Activated T-cell treated with anti-CD3 and anti-CD28 coated beads, Interleukin-2, amount 50 U/mL, for 72 hours (primary cell): ENCODE results near the gene CCDC74A. TPM values are rescaled to one million over a fixed set of nuclear protein-coding genes. Genes with fewer than 3 reads are reported as not detected.
"Not testable (repeated sequence)": the region's sequence is repeated elsewhere in the genome, so short reads cannot be mapped to it uniquely, and the experiment has no call there.

Experiments
- ATAC-seq, 2 donors: fragments of 150-1000 bp; cut with Tn5 transposase; replicated peaks in 1 of 2; 2 replicates each; pipeline ENCODE4 v1.10.0; 2021; ENCODE audit warnings: moderate library complexity in 2 of 2, mild to moderate bottlenecking in 1 of 2
- DNase-seq, 2 donors: peaks; one replicate each; pipeline ENCODE4 v3.0.0; 2021 to 2022; ENCODE audit warnings: mixed read lengths in 1 of 2
- H3K27ac Mint-ChIP-seq: one replicate; pipeline ENCODE4 v1.8.0; 2022; ENCODE audit warnings: mild to moderate bottlenecking, moderate library complexity, mixed read lengths
- H3K27me3 Mint-ChIP-seq: one replicate; pipeline ENCODE4 v1.8.0; 2022; ENCODE audit warnings: low read depth, mixed read lengths
- H3K36me3 Mint-ChIP-seq, 2 donors: one replicate each; pipeline ENCODE4 v1.8.0; 2022; ENCODE audit warnings: mixed read lengths in 2 of 2, mild to moderate bottlenecking in 1 of 2; ENCODE audit not compliant: insufficient read depth in 2 of 2
- H3K4me1 Mint-ChIP-seq: one replicate; pipeline ENCODE4 v1.8.0; 2022; ENCODE audit warnings: low read depth, mixed read lengths
- H3K4me3 Mint-ChIP-seq, 2 donors: one replicate each; pipeline ENCODE4 v1.8.0; 2022; ENCODE audit warnings: mild to moderate bottlenecking in 2 of 2, mixed read lengths in 2 of 2, moderate library complexity in 2 of 2
- H3K9me3 Mint-ChIP-seq, 2 donors: one replicate each; pipeline ENCODE4 v1.8.0; 2022; ENCODE audit warnings: mixed read lengths in 2 of 2
- total RNA-seq, 2 donors: library from RNA; stranded (reverse); gene quantifications; one replicate each; pipeline ENCODE4 v1.2.3, GENCODE V29; 2022

Gene CCDC74A
- total RNA-seq, result 1 to 10 TPM; 2.1 to 4.3 TPM

GRCh38 chr2:131527131-131528001, at the start of gene CCDC74A:
Gene CCDC74A (plus strand): TSS chr2:131527888. CDS start chr2:131527971, 83 bp downstream.
- H3K4me1 Mint-ChIP-seq, result peaks cover 19% of the 10 kb centered on the region
- peak within 1 kb of the TSS; percentile 76 for H3K27ac Mint-ChIP-seq
- not testable (repeated sequence) for H3K36me3 Mint-ChIP-seq, H3K27me3 Mint-ChIP-seq, H3K9me3 Mint-ChIP-seq
- ATAC-seq (peak; percentile 91), DNase-seq (peak; percentile 86)
- peak within 1 kb of the TSS; percentile 91 for H3K4me3 Mint-ChIP-seq

GRCh38 chr2:131478074-131478849, 49.4 kb upstream of the CCDC74A start:
- H3K27me3 Mint-ChIP-seq, H3K4me3 Mint-ChIP-seq, H3K9me3 Mint-ChIP-seq, ATAC-seq, H3K27ac Mint-ChIP-seq, DNase-seq, H3K4me1 Mint-ChIP-seq, H3K36me3 Mint-ChIP-seq: not testable (repeated sequence)

GRCh38 chr2:131478850-131479461, 48.7 kb upstream of the CCDC74A start:
- not testable (repeated sequence) for H3K9me3 Mint-ChIP-seq, DNase-seq, H3K27ac Mint-ChIP-seq, H3K27me3 Mint-ChIP-seq, H3K36me3 Mint-ChIP-seq, ATAC-seq, H3K4me1 Mint-ChIP-seq, H3K4me3 Mint-ChIP-seq

DNA sequence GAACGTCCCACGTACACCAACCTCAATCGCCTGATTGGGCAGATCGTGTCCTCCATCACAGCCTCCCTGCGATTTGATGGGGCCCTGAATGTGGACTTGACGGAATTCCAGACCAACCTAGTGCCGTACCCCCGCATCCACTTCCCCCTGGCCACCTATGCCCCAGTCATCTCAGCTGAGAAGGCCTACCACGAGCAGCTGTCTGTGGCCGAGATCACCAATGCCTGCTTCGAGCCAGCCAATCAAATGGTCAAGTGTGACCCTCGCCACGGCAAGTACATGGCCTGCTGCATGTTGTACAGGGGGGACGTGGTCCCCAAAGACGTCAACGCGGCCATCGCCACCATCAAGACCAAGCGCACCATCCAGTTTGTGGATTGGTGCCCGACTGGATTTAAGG, 47.3 kb upstream of the CCDC74A start:
- not testable (repeated sequence) for DNase-seq, H3K4me3 Mint-ChIP-seq, H3K36me3 Mint-ChIP-seq, H3K27ac Mint-ChIP-seq, H3K27me3 Mint-ChIP-seq, ATAC-seq, H3K9me3 Mint-ChIP-seq, H3K4me1 Mint-ChIP-seq

DNA sequence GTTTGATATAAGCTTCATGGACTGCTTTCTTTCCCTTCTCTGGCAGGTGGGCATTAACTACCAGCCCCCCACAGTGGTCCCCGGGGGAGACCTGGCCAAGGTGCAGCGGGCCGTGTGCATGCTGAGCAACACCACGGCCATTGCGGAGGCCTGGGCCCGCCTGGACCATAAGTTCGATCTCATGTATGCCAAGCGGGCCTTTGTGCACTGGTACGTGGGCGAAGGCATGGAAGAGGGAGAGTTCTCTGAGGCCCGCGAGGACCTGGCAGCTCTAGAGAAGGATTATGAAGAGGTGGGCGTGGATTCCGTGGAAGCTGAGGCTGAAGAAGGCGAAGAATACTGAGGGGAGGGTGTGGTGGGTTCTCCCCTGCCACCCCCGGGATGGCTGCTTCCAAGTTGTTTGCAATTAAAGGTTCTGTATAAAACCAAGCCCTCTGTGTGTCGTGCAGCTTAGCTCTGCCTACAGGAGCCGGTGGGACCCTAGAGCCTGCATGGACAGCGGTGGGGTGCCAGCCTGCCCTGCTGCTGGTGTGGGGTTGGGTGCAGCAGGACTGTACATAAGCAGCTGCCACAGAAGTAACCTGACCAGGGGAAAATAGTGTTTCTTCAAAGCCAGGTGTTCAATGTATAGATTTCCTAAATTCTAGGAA, 45.1 kb upstream of the CCDC74A start:
- ATAC-seq, H3K27ac Mint-ChIP-seq, DNase-seq, H3K27me3 Mint-ChIP-seq, H3K4me3 Mint-ChIP-seq, H3K4me1 Mint-ChIP-seq, H3K9me3 Mint-ChIP-seq, H3K36me3 Mint-ChIP-seq: not testable (repeated sequence)

DNA sequence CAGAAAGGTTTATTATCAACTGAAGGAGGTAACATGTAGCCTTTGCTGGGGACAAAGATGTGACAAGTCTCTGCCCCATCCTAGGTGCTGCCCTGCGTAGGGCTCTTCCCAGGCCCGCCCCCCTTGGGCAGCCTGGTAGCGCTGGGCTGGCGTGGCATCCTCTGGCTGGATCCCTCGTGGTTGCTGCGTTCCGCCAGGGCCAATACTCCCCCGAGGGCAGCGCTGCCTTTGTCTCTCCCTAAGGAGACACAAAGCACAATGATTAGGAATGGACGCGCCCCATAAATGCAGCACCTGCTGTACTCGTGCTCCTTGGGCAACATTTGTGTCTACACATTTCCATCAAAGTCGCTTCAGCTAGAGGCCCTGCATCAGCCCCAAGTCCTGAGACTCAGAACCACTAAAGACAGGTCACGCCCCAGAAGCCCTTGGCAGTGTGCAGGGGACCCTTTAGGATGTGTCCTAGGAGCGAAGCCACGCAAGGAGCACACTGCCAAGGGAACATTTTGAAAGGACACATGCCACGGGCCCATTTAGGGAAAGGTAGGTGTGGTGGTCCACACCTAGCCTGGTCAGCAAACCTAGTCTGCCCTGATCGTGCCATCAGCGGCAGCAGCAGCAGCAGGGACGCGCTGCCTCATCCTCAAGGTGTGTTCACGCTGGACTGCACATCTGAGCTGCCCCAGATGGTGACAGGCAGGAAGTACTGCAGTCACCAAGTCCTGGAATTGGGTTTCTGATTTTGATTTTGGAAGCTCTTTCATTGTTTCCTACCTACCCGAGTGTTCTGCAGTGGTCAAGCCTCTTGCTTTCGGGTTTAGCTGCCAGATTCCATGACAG, 43.5 kb upstream of the CCDC74A start:
- not testable (repeated sequence) for H3K27me3 Mint-ChIP-seq, DNase-seq, H3K4me1 Mint-ChIP-seq, H3K36me3 Mint-ChIP-seq, H3K27ac Mint-ChIP-seq, H3K9me3 Mint-ChIP-seq, ATAC-seq, H3K4me3 Mint-ChIP-seq

GRCh38 chr2:131484906-131485460, 42.7 kb upstream of the CCDC74A start:
- H3K36me3 Mint-ChIP-seq, H3K27ac Mint-ChIP-seq, H3K27me3 Mint-ChIP-seq, DNase-seq, H3K4me3 Mint-ChIP-seq, H3K9me3 Mint-ChIP-seq, ATAC-seq, H3K4me1 Mint-ChIP-seq: not testable (repeated sequence)

DNA sequence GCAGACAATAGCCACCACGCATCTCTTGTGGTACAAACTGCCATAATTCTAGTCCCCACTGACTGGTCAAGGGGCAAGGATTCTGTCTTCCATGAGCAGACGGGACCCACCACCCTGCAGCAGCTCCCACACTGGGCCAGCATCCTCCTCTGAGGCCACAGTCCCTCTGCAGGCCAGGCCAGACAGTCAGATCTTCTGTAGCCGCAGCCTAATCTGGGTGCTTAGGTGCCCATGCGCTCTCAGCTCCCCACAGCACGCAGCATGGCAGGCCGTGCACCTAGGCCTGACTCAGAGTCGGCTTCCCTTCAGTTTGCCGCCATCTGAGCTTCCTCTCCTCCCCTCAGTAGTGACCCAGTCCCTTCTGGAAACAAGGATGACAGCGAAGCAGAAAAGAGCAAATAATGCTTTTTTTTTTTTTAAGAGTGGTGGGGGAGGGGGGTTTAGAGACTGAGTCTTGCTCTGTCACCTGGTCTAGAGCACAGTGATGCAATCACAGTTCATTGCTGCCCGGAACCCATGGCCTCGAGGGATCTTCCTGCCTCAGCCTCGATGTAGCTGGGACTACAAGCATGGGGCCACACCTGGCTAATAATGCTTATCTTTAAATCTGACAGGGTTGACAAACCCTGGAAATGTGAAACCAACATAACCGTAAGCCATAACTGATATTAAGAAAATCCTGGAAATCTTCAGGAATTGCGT, 41.3 kb upstream of the CCDC74A start:
- Mint-ChIP-seq H3K4me1 (peaks cover 18% of the 10 kb centered on the region), H3K36me3 (peaks cover 0 to 12% of the 10 kb centered on the region in 2 donors)
- not testable (repeated sequence) for H3K9me3 Mint-ChIP-seq, H3K4me3 Mint-ChIP-seq, H3K27me3 Mint-ChIP-seq, DNase-seq, ATAC-seq, H3K27ac Mint-ChIP-seq

DNA sequence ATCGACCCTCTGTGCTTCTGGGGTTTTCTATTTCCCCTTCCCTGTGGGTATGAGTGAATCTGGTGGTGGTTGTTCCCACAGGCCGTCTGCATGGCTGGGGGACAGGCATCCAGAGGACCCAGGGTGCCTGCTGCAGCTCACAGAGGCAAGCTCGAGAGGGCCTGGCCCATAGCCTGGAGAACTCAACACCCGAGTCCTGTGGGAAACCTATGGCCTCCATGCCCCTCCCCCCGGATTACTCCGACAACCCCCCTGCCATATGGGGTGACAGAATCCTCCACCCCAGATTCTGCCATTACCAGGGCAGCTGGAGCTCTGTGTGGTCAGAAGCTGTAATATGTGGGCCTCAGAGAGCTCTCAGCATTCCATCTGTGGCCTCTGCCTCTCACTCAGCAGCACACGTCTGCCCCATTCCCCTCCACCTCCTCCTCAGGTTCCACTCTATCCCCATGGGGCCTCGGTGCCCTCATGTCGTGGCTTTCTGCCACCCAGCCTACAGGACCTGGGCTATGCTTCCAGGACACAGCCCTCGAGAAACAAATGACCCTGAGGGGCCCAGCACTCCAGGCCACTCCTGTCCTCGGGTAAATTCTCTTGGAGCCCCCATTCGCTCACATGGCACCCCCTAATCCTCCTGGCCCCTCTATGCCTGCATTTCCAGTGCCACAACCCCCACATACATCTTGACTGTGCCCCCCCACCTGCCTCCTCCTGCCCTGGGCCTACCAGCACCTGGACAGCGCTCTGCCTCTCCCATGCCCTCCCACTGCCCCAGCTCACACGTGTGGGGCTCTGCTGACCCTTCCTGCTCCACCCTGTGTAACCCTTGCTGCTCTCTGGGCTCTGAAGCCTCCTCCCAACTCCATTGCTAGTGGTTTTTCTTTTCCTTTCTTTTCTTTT, 39.1 kb upstream of the CCDC74A start:
- ATAC-seq (no peak), DNase-seq (no peak)
- no peaks in the 10 kb centered on the region for H3K9me3 Mint-ChIP-seq
- no peaks in the 10 kb centered on the region for H3K27me3 Mint-ChIP-seq
- H3K36me3 Mint-ChIP-seq, result peaks cover 3 to 15% of the 10 kb centered on the region in 2 donors
- H3K4me1 Mint-ChIP-seq, result peaks cover 23% of the 10 kb centered on the region
- H3K27ac Mint-ChIP-seq, result peak overlapping the region; percentile 24
- H3K4me3 Mint-ChIP-seq, result no peak overlapping the region

- Mint-ChIP-seq H3K36me3 (peaks cover 3 to 15% of the 10 kb centered on the region in 2 donors), H3K4me3 (peak overlapping the region; percentile 88 to 92), H3K4me1 (peaks cover 43% of the 10 kb centered on the region), H3K27ac (peak overlapping the region; percentile 96)
- not testable (repeated sequence) for ATAC-seq, H3K27me3 Mint-ChIP-seq, H3K9me3 Mint-ChIP-seq
- peak; percentile 21 to 37 for DNase-seq
These were observed 36.8 kb upstream of the CCDC74A start for GRCh38 chr2:131490616-131491468.
